ENCODE measurements around the gene DENND1B.

Gene DENND1B

DNA sequence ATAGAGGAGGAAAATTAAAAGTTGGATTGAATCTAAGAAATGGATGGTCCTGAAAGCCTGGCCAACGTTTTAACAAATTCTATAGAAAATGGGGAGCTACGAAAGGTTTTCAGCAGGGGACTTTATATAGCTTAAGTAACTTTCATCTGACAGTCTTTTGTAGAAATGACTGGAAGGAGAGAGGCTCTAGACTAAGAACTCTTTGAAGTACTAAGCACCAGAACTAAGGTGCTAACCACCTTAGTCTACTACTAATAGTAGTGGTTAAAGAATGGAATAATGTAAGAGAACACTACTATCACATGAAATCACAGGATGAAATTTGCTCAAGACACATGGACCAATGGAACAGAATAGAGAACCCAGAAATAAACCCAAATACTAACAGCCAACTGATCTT is 126.1 kb downstream of the DENND1B start:
- no peak overlapping the region for H3K27ac ChIP-seq (ENCODE audit: insufficient read depth, low read length, poor library complexity, severe bottlenecking)
- no peak for DNase-seq
- H3K27me3 ChIP-seq (replicated peaks; ENCODE audit: control insufficient read depth, insufficient read depth, low read length, poor library complexity, severe bottlenecking) = no peaks in the 10 kb centered on the region
- H3K4me3 ChIP-seq (ENCODE audit: insufficient read depth, low read depth, low read length, poor library complexity, severe bottlenecking) = no peak overlapping the region
- H3K9me3 ChIP-seq (ENCODE audit: control insufficient read depth, low read length) = no peaks in the 10 kb centered on the region
- no peaks in the 10 kb centered on the region for H3K4me1 ChIP-seq (ENCODE audit: control insufficient read depth, insufficient read depth, low read length, poor library complexity, severe bottlenecking)
- peaks cover 7% of the 10 kb centered on the region for H3K36me3 ChIP-seq (ENCODE audit: control insufficient read depth, insufficient read depth, low read length)

DNA sequence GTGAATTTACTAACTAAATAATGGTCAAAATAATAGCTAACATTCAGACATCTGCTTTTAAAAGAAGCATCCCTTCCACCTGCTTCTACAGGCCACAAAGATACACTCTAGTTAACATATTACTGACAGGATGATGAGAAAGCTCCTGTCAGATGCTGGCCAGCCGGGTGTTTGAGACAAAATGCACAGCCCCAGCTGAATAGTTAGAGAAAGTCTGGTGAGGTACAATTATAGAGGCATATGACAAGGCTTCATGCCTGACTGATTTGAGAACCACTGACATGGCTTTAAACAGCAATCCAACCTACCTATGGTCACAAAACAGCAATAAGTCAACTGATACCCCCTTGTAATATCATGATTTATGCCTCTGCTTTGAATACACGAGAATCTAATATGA is 137.0 kb downstream of the DENND1B start:
- Histone ChIP-seq H3K4me3 (ENCODE audit: insufficient read depth, low read depth, low read length, poor library complexity, severe bottlenecking) (no peak overlapping the region), H3K4me1 (ENCODE audit: control insufficient read depth, insufficient read depth, low read length, poor library complexity, severe bottlenecking) (no peaks in the 10 kb centered on the region), H3K27me3 (replicated peaks; ENCODE audit: control insufficient read depth, insufficient read depth, low read length, poor library complexity, severe bottlenecking) (no peaks in the 10 kb centered on the region), H3K9me3 (ENCODE audit: control insufficient read depth, low read length) (no peaks in the 10 kb centered on the region), H3K27ac (ENCODE audit: insufficient read depth, low read length, poor library complexity, severe bottlenecking) (no peak overlapping the region), H3K36me3 (ENCODE audit: control insufficient read depth, insufficient read depth, low read length) (peaks cover 13% of the 10 kb centered on the region)
- no peak for DNase-seq

DNA sequence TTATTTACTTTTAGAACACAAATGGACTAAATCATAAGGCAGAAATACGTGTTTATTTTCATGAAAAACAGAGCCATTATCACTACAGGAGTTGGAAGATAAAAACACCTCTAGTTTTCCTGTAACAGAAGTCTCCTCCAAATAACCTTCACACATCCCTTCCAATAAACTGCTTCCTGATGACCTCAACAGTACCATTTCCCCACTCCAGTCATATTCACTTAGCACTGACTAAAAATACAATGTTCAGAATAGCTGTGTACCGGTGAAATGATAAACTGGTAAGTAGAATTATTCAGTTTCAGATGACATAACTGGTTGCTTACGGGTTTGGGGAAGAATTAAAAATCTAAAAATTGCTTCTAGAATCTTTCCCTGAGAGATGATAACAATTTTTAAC is 137.9 kb downstream of the DENND1B start:
- H3K27ac ChIP-seq (ENCODE audit: insufficient read depth, low read length, poor library complexity, severe bottlenecking) = no peak overlapping the region
- H3K9me3 ChIP-seq (ENCODE audit: control insufficient read depth, low read length) = no peaks in the 10 kb centered on the region
- H3K36me3 ChIP-seq (ENCODE audit: control insufficient read depth, insufficient read depth, low read length) = peaks cover 9% of the 10 kb centered on the region
- DNase-seq = no peak
- no peaks in the 10 kb centered on the region for H3K4me1 ChIP-seq (ENCODE audit: control insufficient read depth, insufficient read depth, low read length, poor library complexity, severe bottlenecking)
- H3K27me3 ChIP-seq (replicated peaks; ENCODE audit: control insufficient read depth, insufficient read depth, low read length, poor library complexity, severe bottlenecking) = no peaks in the 10 kb centered on the region
- H3K4me3 ChIP-seq (ENCODE audit: insufficient read depth, low read depth, low read length, poor library complexity, severe bottlenecking) = no peak overlapping the region

DNA sequence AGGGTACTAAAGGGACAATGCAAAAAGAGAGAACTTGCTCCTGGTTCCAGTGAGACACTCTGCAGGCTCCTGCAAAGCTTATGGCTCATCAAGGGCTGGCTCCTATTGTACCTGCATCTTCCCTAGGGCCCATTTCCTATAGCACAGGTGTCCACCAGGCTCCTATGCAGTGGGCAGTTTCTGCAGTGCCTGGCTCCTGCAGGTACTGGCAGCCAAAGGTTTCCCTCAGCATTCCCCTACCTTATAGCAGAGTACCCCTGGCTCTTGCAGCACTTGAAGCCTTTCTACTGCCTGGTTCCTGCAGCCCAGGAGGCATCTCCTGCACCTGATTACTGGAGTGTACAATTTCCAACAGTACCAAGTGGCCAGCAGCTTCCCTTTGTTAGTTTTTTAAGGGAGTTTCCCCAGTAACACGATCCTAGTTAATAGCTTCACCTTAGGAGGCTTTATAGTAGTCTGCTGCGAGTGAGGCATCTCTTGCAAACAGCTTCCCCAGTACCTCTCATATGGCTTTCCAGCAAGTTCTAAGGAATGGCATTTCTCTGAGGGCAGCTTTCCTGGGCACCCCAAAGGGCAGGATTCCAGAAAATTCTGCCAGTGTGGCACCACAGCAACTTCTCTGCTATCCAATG is 141.7 kb downstream of the DENND1B start:
- no peaks in the 10 kb centered on the region for H3K36me3 ChIP-seq (ENCODE audit: control insufficient read depth, insufficient read depth, low read length)
- DNase-seq = no peak
- no peaks in the 10 kb centered on the region for H3K4me1 ChIP-seq (ENCODE audit: control insufficient read depth, insufficient read depth, low read length, poor library complexity, severe bottlenecking)
- no peaks in the 10 kb centered on the region for H3K9me3 ChIP-seq (ENCODE audit: control insufficient read depth, low read length)
- H3K27me3 ChIP-seq (replicated peaks; ENCODE audit: control insufficient read depth, insufficient read depth, low read length, poor library complexity, severe bottlenecking) = no peaks in the 10 kb centered on the region
- no peak overlapping the region for H3K4me3 ChIP-seq (ENCODE audit: insufficient read depth, low read depth, low read length, poor library complexity, severe bottlenecking)
- no peak overlapping the region for H3K27ac ChIP-seq (ENCODE audit: insufficient read depth, low read length, poor library complexity, severe bottlenecking)

DNA sequence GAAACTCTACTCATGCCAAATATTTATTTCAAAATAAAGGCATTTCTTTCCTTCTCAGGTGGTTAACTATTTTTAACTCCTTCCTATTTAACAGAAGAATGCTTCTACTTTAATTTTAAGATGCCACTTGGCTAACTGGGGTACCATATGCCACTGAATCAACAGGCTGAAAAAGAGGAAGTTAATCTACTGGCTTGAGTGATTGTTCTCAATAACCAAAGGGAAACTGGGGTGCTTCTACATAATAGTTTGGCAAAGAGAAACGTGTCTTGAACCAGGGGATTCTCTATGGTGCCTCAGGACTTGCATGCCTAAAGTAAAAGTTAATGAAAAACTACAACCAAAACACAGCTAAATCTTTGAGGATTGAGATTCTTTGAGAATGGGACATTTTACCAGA is 142.6 kb downstream of the DENND1B start:
- Histone ChIP-seq H3K36me3 (ENCODE audit: control insufficient read depth, insufficient read depth, low read length) (no peaks in the 10 kb centered on the region), H3K27ac (ENCODE audit: insufficient read depth, low read length, poor library complexity, severe bottlenecking) (no peak overlapping the region), H3K4me1 (ENCODE audit: control insufficient read depth, insufficient read depth, low read length, poor library complexity, severe bottlenecking) (no peaks in the 10 kb centered on the region), H3K27me3 (replicated peaks; ENCODE audit: control insufficient read depth, insufficient read depth, low read length, poor library complexity, severe bottlenecking) (no peaks in the 10 kb centered on the region), H3K9me3 (ENCODE audit: control insufficient read depth, low read length) (no peaks in the 10 kb centered on the region), H3K4me3 (ENCODE audit: insufficient read depth, low read depth, low read length, poor library complexity, severe bottlenecking) (no peak overlapping the region)
- DNase-seq = no peak

DNA sequence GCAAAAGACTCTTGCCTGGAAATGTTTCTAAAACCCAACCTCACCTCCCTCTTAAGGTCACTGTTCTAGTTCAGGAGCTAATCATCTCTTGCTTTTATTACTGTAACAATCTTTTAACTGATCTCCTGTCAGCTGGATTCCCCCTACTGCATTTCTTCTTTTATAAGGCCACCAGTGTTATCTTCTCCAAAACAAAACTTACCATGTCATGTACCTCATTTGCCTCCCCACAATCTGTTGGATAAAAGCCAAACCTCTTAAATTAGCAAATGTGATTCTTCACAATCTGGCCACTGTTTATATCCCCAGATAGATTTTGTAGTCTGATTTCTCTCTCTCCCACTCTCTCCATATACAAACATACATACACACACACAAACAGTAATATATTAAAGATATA is 143.3 kb downstream of the DENND1B start:
- no peak overlapping the region for H3K4me3 ChIP-seq (ENCODE audit: insufficient read depth, low read depth, low read length, poor library complexity, severe bottlenecking)
- no peaks in the 10 kb centered on the region for H3K9me3 ChIP-seq (ENCODE audit: control insufficient read depth, low read length)
- H3K36me3 ChIP-seq (ENCODE audit: control insufficient read depth, insufficient read depth, low read length) = no peaks in the 10 kb centered on the region
- no peaks in the 10 kb centered on the region for H3K4me1 ChIP-seq (ENCODE audit: control insufficient read depth, insufficient read depth, low read length, poor library complexity, severe bottlenecking)
- no peaks in the 10 kb centered on the region for H3K27me3 ChIP-seq (replicated peaks; ENCODE audit: control insufficient read depth, insufficient read depth, low read length, poor library complexity, severe bottlenecking)
- H3K27ac ChIP-seq (ENCODE audit: insufficient read depth, low read length, poor library complexity, severe bottlenecking) = no peak overlapping the region
- DNase-seq = no peak

DNA sequence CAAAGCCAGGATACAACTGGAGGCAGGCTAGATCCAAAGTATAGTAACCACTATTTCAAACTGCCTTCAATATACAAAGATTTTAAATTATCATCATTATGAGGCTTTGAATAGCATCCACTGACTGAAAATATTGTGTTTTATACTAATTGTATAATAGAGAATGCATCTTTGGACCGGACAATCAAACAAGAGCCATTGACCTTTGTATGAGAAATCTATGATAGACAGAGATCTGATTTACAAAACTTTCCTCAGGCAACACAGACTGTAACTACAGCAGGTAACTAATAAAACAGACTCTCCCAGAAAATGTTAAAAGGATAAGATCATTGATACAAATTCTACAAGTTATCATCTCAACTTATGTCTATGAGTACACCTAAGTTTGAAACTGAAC is 152.9 kb downstream of the DENND1B start:
- no peaks in the 10 kb centered on the region for H3K27me3 ChIP-seq (replicated peaks; ENCODE audit: control insufficient read depth, insufficient read depth, low read length, poor library complexity, severe bottlenecking)
- no peak overlapping the region for H3K4me3 ChIP-seq (ENCODE audit: insufficient read depth, low read depth, low read length, poor library complexity, severe bottlenecking)
- H3K27ac ChIP-seq (ENCODE audit: insufficient read depth, low read length, poor library complexity, severe bottlenecking) = no peak overlapping the region
- no peak for DNase-seq
- H3K36me3 ChIP-seq (ENCODE audit: control insufficient read depth, insufficient read depth, low read length) = no peaks in the 10 kb centered on the region
- no peaks in the 10 kb centered on the region for H3K4me1 ChIP-seq (ENCODE audit: control insufficient read depth, insufficient read depth, low read length, poor library complexity, severe bottlenecking)
- no peaks in the 10 kb centered on the region for H3K9me3 ChIP-seq (ENCODE audit: control insufficient read depth, low read length)

DNA sequence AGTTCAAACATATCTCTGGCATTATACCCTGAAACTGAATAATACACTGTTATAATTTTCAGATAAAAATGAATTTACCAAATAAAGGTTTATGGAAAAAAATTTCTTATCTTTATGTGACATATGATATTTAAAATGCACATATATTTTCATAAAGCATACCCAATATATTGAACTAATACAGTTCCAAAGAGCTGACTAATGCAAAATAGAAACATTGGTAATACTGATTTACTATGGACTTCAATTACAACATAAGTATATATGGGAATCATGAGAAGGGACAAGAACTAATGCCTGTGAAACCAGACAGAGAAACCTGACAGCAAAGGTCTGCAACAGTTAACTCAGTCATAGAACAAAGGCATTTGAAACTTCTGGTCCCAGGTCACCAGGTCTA is 153.5 kb downstream of the DENND1B start:
- H3K27ac ChIP-seq (ENCODE audit: insufficient read depth, low read length, poor library complexity, severe bottlenecking) = no peak overlapping the region

DNA sequence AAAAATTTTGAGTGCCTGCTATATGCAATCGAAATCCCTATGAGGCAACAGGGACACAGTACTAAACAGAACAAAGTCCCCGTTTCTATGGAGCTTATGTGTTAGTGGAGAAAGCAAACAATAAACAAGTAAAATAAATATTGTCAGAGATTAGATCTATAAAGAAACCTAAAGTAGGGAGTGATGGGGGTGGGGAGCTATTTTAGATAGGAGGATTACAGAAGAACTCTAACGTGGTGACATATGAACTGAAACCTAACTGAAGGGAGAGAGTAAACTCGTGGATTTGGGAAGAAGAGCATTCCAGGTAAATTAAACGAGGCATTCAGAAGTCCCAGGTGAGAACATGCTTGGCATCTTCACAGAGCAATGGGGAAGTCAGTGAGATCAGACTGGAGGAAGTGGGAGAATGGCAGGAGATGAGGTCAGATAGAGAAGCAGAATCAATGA is 154.5 kb downstream of the DENND1B start:
- Histone ChIP-seq H3K27me3 (replicated peaks; ENCODE audit: control insufficient read depth, insufficient read depth, low read length, poor library complexity, severe bottlenecking) (no peaks in the 10 kb centered on the region), H3K36me3 (ENCODE audit: control insufficient read depth, insufficient read depth, low read length) (peaks cover 5% of the 10 kb centered on the region), H3K4me3 (ENCODE audit: insufficient read depth, low read depth, low read length, poor library complexity, severe bottlenecking) (no peak overlapping the region), H3K27ac (ENCODE audit: insufficient read depth, low read length, poor library complexity, severe bottlenecking) (no peak overlapping the region), H3K9me3 (ENCODE audit: control insufficient read depth, low read length) (no peaks in the 10 kb centered on the region), H3K4me1 (ENCODE audit: control insufficient read depth, insufficient read depth, low read length, poor library complexity, severe bottlenecking) (no peaks in the 10 kb centered on the region)
- DNase-seq = no peak

More for the DNA sequence above, 153.5 kb downstream of the DENND1B start:
- H3K4me1 ChIP-seq (ENCODE audit: control insufficient read depth, insufficient read depth, low read length, poor library complexity, severe bottlenecking) = no peaks in the 10 kb centered on the region
- H3K36me3 ChIP-seq (ENCODE audit: control insufficient read depth, insufficient read depth, low read length) = peaks cover 2% of the 10 kb centered on the region
- no peak overlapping the region for H3K4me3 ChIP-seq (ENCODE audit: insufficient read depth, low read depth, low read length, poor library complexity, severe bottlenecking)
- no peaks in the 10 kb centered on the region for H3K9me3 ChIP-seq (ENCODE audit: control insufficient read depth, low read length)
- no peaks in the 10 kb centered on the region for H3K27me3 ChIP-seq (replicated peaks; ENCODE audit: control insufficient read depth, insufficient read depth, low read length, poor library complexity, severe bottlenecking)
- DNase-seq = no peak

DNA sequence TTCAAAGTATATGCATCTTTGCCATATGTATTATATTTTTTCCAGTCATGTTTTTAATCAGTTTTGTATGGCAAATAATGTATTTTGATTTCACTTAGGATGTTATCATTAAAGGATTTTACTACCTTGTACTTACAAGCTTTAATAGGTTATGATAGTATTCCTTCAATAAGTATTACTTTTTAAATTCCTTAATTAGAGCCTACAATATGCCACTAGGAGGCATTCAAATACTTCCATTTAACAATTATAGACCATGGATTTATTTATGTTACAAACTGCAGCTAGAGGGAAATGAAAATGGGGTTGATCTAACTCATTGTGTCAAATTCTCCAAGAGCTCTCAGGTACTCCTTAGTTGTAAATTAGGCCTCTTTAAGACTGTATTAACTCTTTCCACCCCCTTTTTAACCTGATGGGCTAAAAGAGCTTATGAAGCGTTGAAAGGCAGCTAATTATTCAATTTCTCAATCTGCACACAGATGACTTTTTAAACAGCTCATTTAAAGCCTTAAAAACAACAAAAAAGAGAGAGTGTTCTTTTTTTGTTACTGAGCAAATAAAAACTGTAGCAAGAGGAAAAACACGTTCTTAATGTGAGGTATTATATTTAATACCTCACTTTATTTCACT is 156.2 kb downstream of the DENND1B start:
- no peaks in the 10 kb centered on the region for H3K4me1 ChIP-seq (ENCODE audit: control insufficient read depth, insufficient read depth, low read length, poor library complexity, severe bottlenecking)
- DNase-seq = no peak
- H3K27me3 ChIP-seq (replicated peaks; ENCODE audit: control insufficient read depth, insufficient read depth, low read length, poor library complexity, severe bottlenecking) = no peaks in the 10 kb centered on the region
- H3K9me3 ChIP-seq (ENCODE audit: control insufficient read depth, low read length) = no peaks in the 10 kb centered on the region
- H3K4me3 ChIP-seq (ENCODE audit: insufficient read depth, low read depth, low read length, poor library complexity, severe bottlenecking) = no peak overlapping the region
- peaks cover 5% of the 10 kb centered on the region for H3K36me3 ChIP-seq (ENCODE audit: control insufficient read depth, insufficient read depth, low read length)
- no peak overlapping the region for H3K27ac ChIP-seq (ENCODE audit: insufficient read depth, low read length, poor library complexity, severe bottlenecking)

All from effector memory CD4-positive, alpha-beta T cell (primary cell).